GM12872 (cell line): ENCODE data around the gene NACC2.

Source experiments
- CTCF ChIP-seq: IDR thresholded peaks from 3 replicates; pipeline ENCODE4 v1.5.1; 2011; ENCODE audit warnings: low read depth, mild to moderate bottlenecking, low read length, moderate library complexity; ENCODE audit not compliant: insufficient read depth

NACC2 gene

GRCh38 chr9:136117291-136117915 lies 22.3 kb upstream of the NACC2 start:
- no peak for TF ChIP-seq CTCF

GRCh38 chr9:136116360-136117098 lies 21.4 kb upstream of the NACC2 start:
- TF ChIP-seq CTCF, result no peak

- TF ChIP-seq CTCF, result no peak
Measured at GRCh38 chr9:136115641-136116359, 20.7 kb upstream of the NACC2 start.

- TF ChIP-seq CTCF, result no peak
Measured at GRCh38 chr9:136115206-136115605, 20.1 kb upstream of the NACC2 start.

GRCh38 chr9:136114610-136115009 lies 19.5 kb upstream of the NACC2 start:
- no peak for TF ChIP-seq CTCF

- no peak for TF ChIP-seq CTCF
Measured at GRCh38 chr9:136112541-136112940, 17.5 kb upstream of the NACC2 start.

GRCh38 chr9:136111910-136112309 lies 16.8 kb upstream of the NACC2 start:
- no peak for TF ChIP-seq CTCF
